Subcutaneous abdominal adipose tissue (tissue), 5 donors: Measurements from ENCODE around the gene GTF3A.

ENCODE experiments used
- H3K27ac ChIP-seq: one replicate; pipeline ENCODE4 v1.7.0; 2013; ENCODE audit warnings: low read depth, mild to moderate bottlenecking, inconsistent platforms, low read length, moderate library complexity
- H3K27me3 ChIP-seq, 5 donors: one replicate each; pipeline ENCODE4 v1.7.0; 2013; ENCODE audit warnings: low read length in 5 of 5, inconsistent platforms in 1 of 5; ENCODE audit not compliant: control insufficient read depth in 5 of 5, insufficient read depth in 4 of 5
- H3K36me3 ChIP-seq, 5 donors: one replicate each; pipeline ENCODE4 v1.7.0; 2013; ENCODE audit warnings: low read length in 5 of 5; ENCODE audit not compliant: control insufficient read depth in 5 of 5, insufficient read depth in 5 of 5
- H3K4me1 ChIP-seq, 5 donors: one replicate each; pipeline ENCODE4 v1.7.0; 2013; ENCODE audit warnings: low read length in 5 of 5, mild to moderate bottlenecking in 3 of 5, moderate library complexity in 1 of 5; ENCODE audit not compliant: control insufficient read depth in 5 of 5, insufficient read depth in 5 of 5
- H3K4me3 ChIP-seq, 5 donors: one replicate each; pipeline ENCODE4 v1.7.0; 2013; ENCODE audit warnings: low read length in 5 of 5, low read depth in 1 of 5
- H3K9ac ChIP-seq, 5 donors: one replicate each; pipeline ENCODE4 v1.7.0; 2013; ENCODE audit warnings: low read length in 5 of 5, mild to moderate bottlenecking in 4 of 5, moderate library complexity in 3 of 5
- H3K9me3 ChIP-seq, 5 donors: one replicate each; pipeline ENCODE4 v1.7.0; 2013; ENCODE audit warnings: low read length in 5 of 5; ENCODE audit not compliant: control insufficient read depth in 5 of 5
- donor health status: healthy.
- donor health status: healthy.
- donor health status: healthy.
- donor health status: healthy.
- donor health status: healthy.

Gene GTF3A

DNA sequence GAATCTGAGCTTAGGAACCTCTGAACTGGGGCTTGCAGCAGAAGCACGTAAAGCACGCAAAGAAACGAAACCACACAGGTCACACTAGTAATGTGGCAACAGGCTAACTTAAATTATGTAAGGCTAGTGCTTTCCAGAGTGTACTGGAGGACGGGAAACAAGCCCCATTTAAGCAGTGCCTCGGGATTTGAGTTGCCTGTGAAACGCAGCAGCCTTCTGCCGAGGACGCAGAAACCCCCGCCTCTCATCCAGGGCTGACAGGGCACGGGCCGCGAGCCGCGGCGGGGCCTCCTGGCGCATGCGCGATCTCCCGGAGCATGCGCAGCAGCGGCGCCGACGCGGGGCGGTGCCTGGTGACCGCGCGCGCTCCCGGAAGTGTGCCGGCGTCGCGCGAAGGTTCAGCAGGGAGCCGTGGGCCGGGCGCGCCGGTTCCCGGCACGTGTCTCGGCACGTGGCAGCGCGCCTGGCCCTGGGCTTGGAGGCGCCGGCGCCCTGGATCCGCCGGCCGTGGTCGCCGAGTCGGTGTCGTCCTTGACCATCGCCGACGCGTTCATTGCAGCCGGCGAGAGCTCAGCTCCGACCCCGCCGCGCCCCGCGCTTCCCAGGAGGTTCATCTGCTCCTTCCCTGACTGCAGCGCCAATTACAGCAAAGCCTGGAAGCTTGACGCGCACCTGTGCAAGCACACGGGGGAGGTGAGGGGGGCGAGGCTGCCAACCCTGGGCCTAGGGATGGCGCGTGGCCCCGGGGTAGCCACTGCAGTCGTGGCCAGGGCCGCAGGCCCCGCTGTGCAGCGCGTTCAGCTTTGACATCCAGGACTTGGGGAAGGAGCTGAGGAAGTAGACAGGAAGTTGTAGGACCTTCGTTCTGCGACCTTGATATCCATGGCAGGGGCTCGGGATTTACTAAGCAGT is at the start of gene GTF3A:
TSS of gene GTF3A (plus strand) at position 374 of the 912 bp plus-strand sequence.
- Histone ChIP-seq H3K9me3 (no peaks in the 10 kb centered on the region), H3K27ac (peak within 1 kb of the TSS; percentile 93), H3K36me3 (peaks cover 3 to 22% (median 16%) of the 10 kb centered on the region in 5 donors), H3K9ac (peak within 1 kb of the TSS; percentile 76 to 93 (median 89)), H3K4me3 (peak within 1 kb of the TSS; percentile 79 to 93 (median 85)), H3K4me1 (peaks cover 24 to 52% (median 46%) of the 10 kb centered on the region in 5 donors), H3K27me3 (no peaks in the 10 kb centered on the region)

DNA sequence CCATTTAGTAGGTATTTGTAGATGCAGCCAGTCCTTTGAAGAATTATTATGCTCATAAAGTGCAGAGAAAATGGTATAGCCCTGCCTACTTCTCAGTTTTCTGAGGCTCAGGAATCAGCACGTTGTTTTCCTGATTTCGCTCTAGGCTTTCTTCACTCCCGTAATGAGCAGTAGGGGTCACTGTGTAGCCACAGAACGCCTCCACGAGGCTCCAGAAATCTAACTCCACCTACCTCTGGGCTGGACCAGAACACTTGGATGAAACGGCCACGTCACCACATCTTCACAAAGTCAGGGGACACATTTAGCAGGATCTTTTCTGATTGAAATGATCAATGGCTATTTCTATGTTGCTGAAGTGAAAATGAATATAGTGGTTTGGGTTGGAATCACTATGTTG is 49.8 kb upstream of the GTF3A start:
- H3K27ac ChIP-seq, result no peak overlapping the region
- H3K9ac ChIP-seq, result no peak overlapping the region
- no peaks in the 10 kb centered on the region for H3K36me3 ChIP-seq

DNA sequence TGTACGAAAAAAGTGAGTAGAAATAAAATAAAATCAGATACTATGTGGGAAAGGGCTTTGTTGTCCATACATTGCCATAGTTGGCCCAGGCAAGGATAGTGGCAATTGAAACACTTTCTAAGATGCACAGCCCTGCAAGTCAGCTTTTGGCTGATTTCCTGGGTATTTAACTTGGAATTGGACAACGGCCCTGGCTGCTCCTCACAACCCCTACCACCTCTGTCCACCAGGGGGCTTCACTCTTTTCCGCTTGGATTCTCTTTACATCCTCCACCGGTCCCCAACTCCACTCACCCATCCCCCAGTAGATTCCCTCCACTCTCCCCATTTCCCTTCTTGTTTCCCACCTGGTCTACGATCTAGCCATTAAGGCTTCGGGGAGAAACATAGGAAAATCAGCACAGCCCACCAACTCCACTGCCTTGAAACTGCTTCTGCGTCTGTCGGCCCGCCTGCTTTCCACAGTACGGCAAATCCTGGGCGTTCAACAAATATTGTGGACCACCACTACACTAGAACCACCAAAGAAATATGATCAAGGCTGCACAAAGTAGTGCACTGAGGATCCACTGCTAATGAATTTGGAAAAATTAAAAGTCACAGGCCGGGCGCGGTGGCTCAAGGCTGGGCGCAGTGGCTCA is 48.6 kb upstream of the GTF3A start:
- Histone ChIP-seq H3K27me3 (peaks cover 10 to 19% (median 16%) of the 10 kb centered on the region in 5 donors), H3K9ac (no peak overlapping the region), H3K36me3 (no peaks in the 10 kb centered on the region), H3K4me3 (no peak overlapping the region), H3K4me1 (peaks cover 0 to 14% (median 0%) of the 10 kb centered on the region in 5 donors), H3K9me3 (no peaks in the 10 kb centered on the region), H3K27ac (no peak overlapping the region)

More for the DNA sequence above, 49.8 kb upstream of the GTF3A start:
- no peaks in the 10 kb centered on the region for H3K9me3 ChIP-seq
- H3K27me3 ChIP-seq, result peaks cover 10 to 19% (median 16%) of the 10 kb centered on the region in 5 donors
- H3K4me3 ChIP-seq, result no peak overlapping the region
- H3K4me1 ChIP-seq, result peaks cover 0 to 6% (median 0%) of the 10 kb centered on the region in 5 donors

GRCh38 chr13:27379126-27379525 is 45.3 kb upstream of the GTF3A start:
- H3K4me3 ChIP-seq, result no peak overlapping the region
- no peak overlapping the region for H3K9ac ChIP-seq
- H3K36me3 ChIP-seq, result no peaks in the 10 kb centered on the region
- H3K27me3 ChIP-seq, result no peaks in the 10 kb centered on the region
- no peaks in the 10 kb centered on the region for H3K9me3 ChIP-seq
- H3K27ac ChIP-seq, result no peak overlapping the region
- H3K4me1 ChIP-seq, result peaks cover 0 to 14% (median 0%) of the 10 kb centered on the region in 5 donors

DNA sequence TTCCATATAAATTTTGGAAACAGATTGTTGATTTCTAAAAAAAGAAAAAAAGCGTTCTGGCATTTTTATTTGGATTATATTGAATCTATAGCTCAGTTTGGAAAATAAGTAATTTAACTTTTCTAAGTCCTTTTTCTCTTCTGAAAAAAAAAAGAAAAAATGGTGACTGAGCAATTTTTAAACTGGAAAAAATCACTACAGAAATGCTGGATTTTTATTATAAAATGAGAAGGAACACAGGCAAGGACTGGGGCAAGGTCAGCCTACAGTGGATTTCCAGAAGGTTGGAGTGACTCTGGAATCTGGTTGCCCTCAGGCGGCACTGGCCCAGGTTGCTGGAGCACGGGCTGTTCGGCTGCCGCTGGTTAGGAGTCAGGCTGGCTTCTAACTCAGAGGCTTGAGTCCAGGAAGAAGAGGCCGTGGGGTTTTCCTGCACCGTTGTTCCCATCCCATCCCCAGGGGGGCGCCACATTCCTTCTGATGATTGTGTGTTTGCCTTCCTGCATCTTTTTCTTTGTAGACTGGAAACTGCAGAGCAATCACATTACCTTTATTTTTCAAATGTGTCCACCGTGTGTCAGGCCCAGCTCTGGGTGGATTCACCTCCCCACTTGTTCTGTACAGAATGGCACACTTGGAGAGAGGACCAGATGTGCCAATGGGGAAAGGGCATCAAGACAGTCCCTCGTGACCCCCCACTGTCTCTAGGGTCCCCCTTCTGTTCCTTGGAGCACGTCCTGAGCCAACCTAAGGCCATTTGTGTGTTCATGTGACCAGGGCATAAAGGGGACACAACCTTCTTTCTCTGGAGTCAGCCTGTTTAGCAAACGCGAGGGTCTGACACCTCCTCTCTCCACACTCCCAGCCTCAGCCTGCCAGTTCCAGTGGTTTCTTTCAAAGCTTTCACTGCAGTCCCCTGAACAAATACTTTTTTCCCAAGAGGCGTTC is 44.5 kb upstream of the GTF3A start:
- no peak overlapping the region for H3K27ac ChIP-seq
- no peaks in the 10 kb centered on the region for H3K36me3 ChIP-seq
- H3K4me1 ChIP-seq, result peaks cover 0 to 13% (median 0%) of the 10 kb centered on the region in 5 donors
- no peak overlapping the region for H3K4me3 ChIP-seq
- no peak overlapping the region for H3K9ac ChIP-seq
- H3K27me3 ChIP-seq, result no peaks in the 10 kb centered on the region
- no peaks in the 10 kb centered on the region for H3K9me3 ChIP-seq

DNA sequence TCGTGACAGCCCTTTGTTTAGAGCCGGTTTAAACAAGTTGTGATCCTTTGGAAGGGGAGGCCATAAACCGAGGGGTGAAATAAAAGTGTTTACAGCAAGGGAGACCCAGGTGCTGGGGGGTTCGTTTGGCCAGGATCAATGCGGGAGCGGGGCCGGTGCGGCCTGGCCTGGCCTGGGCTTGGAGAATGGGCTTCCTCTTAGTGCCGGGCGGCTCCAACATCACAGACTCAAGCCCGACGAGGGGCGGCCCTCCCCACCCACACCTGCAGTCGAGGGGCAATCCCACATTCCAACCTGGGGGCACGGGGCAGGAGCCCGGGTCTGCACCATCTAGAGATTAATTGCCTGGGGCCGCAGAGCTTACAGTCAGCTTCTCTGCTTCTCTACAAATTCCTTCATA is 42.8 kb upstream of the GTF3A start:
- Histone ChIP-seq H3K9ac (no peak overlapping the region), H3K36me3 (no peaks in the 10 kb centered on the region), H3K27ac (no peak overlapping the region), H3K4me1 (peaks cover 0 to 8% (median 0%) of the 10 kb centered on the region in 5 donors), H3K9me3 (no peaks in the 10 kb centered on the region), H3K4me3 (no peak overlapping the region), H3K27me3 (no peaks in the 10 kb centered on the region)

DNA sequence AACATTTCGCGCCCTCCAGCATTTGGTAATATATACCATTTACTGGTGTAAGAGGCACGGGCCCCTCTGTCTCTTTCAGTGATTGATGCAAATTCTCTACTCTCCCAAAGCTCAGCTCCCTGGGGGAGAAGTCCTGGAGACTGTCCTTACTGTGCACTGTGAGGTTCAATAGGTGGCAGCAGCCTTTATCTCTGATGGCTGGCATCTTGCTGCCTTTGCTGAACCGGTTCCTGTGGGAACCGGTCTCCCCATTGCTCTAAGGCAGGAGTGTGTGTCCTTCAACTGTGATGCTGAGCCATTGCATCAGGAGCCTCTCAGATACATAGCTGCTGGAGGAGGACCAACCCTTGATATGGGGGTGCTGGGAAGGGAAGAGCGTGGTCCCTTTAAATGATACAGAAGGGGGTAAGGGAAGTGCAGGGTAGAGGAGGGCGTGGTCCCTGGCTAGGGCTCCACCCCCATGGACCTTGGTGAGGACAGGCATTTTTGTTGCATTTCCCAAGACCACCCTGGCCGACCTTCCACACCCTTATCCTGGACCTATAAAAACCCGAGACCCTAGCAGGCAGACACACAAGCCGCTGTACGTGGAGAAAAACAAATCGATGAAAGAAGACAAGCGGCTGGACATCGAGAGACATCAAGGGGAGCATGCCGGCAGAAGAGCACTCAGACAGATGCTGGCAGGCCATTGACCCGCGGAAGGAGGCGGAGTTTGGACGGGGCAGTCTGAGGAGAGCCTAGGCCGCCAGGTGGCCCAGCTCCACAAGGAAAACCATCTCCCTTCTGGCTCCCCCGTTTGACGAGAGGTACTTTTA is 41.1 kb upstream of the GTF3A start:
- Histone ChIP-seq H3K36me3 (no peaks in the 10 kb centered on the region), H3K27me3 (no peaks in the 10 kb centered on the region), H3K9ac (no peak overlapping the region), H3K27ac (no peak overlapping the region), H3K4me1 (peaks cover 0 to 8% (median 0%) of the 10 kb centered on the region in 5 donors), H3K4me3 (no peak overlapping the region), H3K9me3 (no peaks in the 10 kb centered on the region)

GRCh38 chr13:27384285-27384684 is 40.1 kb upstream of the GTF3A start:
- Histone ChIP-seq H3K4me3 (no peak overlapping the region), H3K36me3 (no peaks in the 10 kb centered on the region)

GRCh38 chr13:27388241-27388640 is 36.2 kb upstream of the GTF3A start:
- no peaks in the 10 kb centered on the region for H3K9me3 ChIP-seq
- no peak overlapping the region for H3K4me3 ChIP-seq
- no peaks in the 10 kb centered on the region for H3K36me3 ChIP-seq
- peaks cover 0 to 16% (median 13%) of the 10 kb centered on the region in 5 donors for H3K4me1 ChIP-seq
- no peak overlapping the region for H3K9ac ChIP-seq
- no peaks in the 10 kb centered on the region for H3K27me3 ChIP-seq
- H3K27ac ChIP-seq, result no peak overlapping the region

More at GRCh38 chr13:27384285-27384684, 40.1 kb upstream of the GTF3A start:
- peaks cover 0 to 8% (median 0%) of the 10 kb centered on the region in 5 donors for H3K4me1 ChIP-seq
- no peaks in the 10 kb centered on the region for H3K27me3 ChIP-seq
- H3K27ac ChIP-seq, result no peak overlapping the region
- no peaks in the 10 kb centered on the region for H3K9me3 ChIP-seq
- no peak overlapping the region for H3K9ac ChIP-seq
